ENCODE data around the gene S100Z.
"Not testable (repeated sequence)": the region's sequence is repeated elsewhere in the genome, so short reads cannot be mapped to it uniquely, and the experiment has no call there.

S100Z gene

GRCh38 chr5:76850543-76851145 is 830 bp downstream of the S100Z start:
- no peak for ATAC-seq (replicated peaks)
- H3K27me3 Mint-ChIP-seq, result no peaks in the 10 kb centered on the region
- peaks cover 19 to 26% of the 10 kb centered on the region in 2 donors for H3K4me1 Mint-ChIP-seq
- H3K27ac Mint-ChIP-seq, result peak overlapping the region; percentile 51
- H3K4me3 Mint-ChIP-seq, result no peak overlapping the region
- DNase-seq, result no peak
- H3K9me3 Mint-ChIP-seq, result peaks cover 0 to 1% of the 10 kb centered on the region in 2 donors
- H3K36me3 Mint-ChIP-seq, result peaks cover 2 to 6% of the 10 kb centered on the region in 2 donors

DNA sequence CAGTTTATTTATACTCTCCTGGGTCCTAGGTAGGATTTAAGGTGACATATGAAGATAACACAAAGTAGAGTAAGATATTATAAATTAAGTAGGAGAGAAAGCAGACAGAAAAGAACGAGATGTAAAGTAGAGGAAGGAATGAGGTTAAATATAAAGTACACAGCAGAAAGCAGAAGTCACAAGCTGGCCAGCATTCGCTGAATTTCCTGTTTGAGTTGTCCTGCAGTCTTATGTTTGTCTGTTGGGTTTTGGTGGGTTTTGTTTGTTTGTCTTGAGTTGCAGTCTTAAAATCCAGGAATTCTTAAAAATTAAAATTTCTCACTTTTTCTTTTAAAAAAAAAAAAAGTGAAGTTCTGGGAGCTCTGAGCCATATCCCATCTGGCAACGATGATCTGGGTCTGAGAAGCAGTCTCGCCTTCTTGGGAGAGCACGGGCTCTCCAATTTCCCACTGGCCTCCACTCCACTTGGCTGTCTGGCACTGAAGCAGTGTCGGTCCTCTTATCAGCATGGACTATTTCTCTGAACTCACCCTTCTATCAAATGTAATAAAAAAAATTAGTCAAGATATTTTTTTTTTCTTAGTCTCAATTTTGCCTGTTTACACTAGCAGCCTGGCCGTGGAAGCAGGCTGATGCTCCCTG is 2.0 kb downstream of the S100Z start:
- DNase-seq (no peak), ATAC-seq (replicated peaks) (no peak)
- no peak overlapping the region for H3K4me3 Mint-ChIP-seq
- peaks cover 0 to 2% of the 10 kb centered on the region in 2 donors for H3K9me3 Mint-ChIP-seq
- H3K27me3 Mint-ChIP-seq, result no peaks in the 10 kb centered on the region
- H3K36me3 Mint-ChIP-seq, result peaks cover 2 to 11% of the 10 kb centered on the region in 2 donors
- peaks cover 28 to 38% of the 10 kb centered on the region in 2 donors for H3K4me1 Mint-ChIP-seq
- no peak overlapping the region for H3K27ac Mint-ChIP-seq

- H3K4me3 Mint-ChIP-seq, result no peak overlapping the region
Measured at GRCh38 chr5:76852772-76853171, 3.0 kb downstream of the S100Z start.

DNA sequence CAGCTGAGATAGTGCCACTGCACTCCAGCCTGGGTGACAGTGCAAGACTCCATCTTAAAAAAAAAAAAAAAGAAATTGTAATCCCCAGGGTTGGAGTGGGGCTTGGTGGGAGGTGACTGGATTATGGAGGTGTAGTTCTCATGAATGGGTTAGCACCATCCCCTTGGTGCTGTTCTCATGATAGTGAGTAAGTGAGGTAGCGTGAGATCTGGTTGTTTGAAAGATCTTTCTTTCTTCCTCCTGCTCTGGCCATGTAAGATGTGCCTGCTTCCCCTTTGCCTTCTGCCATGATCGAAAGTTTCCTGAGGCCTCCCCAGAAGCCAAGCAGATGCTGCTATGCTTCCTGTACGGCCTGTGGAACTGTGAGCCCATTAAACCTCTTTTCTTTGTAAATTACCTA is 3.9 kb downstream of the S100Z start:
- H3K4me1 Mint-ChIP-seq, result peaks cover 28 to 40% of the 10 kb centered on the region in 2 donors
- H3K4me3 Mint-ChIP-seq; ATAC-seq (replicated peaks); H3K27me3 Mint-ChIP-seq; H3K27ac Mint-ChIP-seq; H3K9me3 Mint-ChIP-seq; DNase-seq: not testable (repeated sequence)
- H3K36me3 Mint-ChIP-seq, result peaks cover 2 to 11% of the 10 kb centered on the region in 2 donors

More at GRCh38 chr5:76852772-76853171, 3.0 kb downstream of the S100Z start:
- peaks cover 0 to 2% of the 10 kb centered on the region in 2 donors for H3K9me3 Mint-ChIP-seq
- no peaks in the 10 kb centered on the region for H3K27me3 Mint-ChIP-seq
- no peak overlapping the region for H3K27ac Mint-ChIP-seq
- H3K36me3 Mint-ChIP-seq, result peaks cover 2 to 11% of the 10 kb centered on the region in 2 donors
- DNase-seq (no peak), ATAC-seq (replicated peaks) (no peak)
- H3K4me1 Mint-ChIP-seq, result peaks cover 28 to 40% of the 10 kb centered on the region in 2 donors

DNA sequence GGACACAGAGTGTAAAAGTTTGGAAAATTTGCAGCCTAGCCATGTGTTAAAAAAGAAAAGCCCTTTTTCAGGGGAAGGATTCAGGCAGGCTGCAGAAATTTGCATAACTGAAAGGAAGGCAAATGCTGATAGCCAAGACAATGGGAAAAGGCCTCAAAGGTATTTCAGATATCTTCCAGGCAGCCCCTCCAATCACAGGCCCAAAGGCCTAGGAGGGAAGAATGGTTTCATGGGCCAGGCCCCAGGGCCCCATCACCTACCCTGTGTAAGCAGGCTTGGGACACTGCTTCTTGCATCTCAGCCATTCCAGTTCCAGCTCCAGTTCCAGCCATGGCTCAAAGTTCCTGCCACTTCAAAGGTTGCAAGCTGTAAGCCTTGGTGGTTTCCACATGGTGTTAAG is 4.8 kb downstream of the S100Z start:
- ATAC-seq (replicated peaks) (no peak), DNase-seq (no peak)
- H3K36me3 Mint-ChIP-seq, result peaks cover 2 to 11% of the 10 kb centered on the region in 2 donors
- no peak overlapping the region for H3K4me3 Mint-ChIP-seq
- H3K4me1 Mint-ChIP-seq, result peaks cover 28 to 39% of the 10 kb centered on the region in 2 donors
- peaks cover 0 to 2% of the 10 kb centered on the region in 2 donors for H3K9me3 Mint-ChIP-seq
- no peak overlapping the region for H3K27ac Mint-ChIP-seq
- no peaks in the 10 kb centered on the region for H3K27me3 Mint-ChIP-seq

DNA sequence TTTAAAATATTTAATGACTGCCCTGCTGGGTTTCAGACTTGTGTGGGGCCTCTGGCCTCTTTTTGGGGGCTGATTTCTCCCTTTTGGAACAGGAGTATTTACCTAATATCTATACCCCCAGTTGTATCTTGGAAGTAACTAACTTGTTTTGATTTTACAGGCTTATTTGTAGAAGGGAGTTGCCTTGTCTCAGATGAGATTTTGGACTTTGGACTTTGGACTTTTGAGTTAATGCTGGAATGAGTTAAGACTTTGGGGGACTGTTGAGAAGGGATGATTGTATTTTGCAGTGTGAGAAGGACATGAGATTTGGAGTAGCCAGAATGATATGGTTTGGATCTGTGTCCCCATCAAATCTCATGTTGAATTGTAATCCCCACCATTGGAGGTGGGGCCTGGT is 5.7 kb downstream of the S100Z start:
- not testable (repeated sequence) for H3K27me3 Mint-ChIP-seq; H3K9me3 Mint-ChIP-seq; ATAC-seq (replicated peaks); H3K4me3 Mint-ChIP-seq; DNase-seq
- Mint-ChIP-seq H3K36me3 (peaks cover 0 to 11% of the 10 kb centered on the region in 2 donors), H3K4me1 (peaks cover 22 to 32% of the 10 kb centered on the region in 2 donors), H3K27ac (peak overlapping the region; percentile 68)

DNA sequence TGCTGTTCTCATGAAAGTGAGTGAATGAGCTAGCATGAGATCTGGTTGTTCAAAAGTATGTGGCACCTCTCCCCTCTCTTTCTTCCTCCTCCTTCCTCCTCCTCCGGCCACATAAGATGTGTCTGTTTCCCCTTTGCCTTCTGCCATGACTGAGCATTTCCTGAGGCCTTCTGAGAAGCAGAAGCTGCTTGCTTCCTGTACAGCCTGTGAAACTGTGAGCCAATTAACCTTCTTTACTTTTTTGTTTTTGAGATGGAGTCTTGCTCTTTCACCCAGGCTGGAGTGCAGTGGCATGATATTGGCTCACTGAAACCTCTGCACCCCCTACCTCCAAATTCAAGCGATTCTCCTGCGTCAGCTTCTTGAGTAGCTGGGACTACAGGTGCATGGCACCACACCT is 6.1 kb downstream of the S100Z start:
- H3K27ac Mint-ChIP-seq, result peak overlapping the region; percentile 68
- peaks cover 0 to 11% of the 10 kb centered on the region in 2 donors for H3K36me3 Mint-ChIP-seq
- ATAC-seq (replicated peaks) (peak; percentile 82 to 86), DNase-seq (no peak)
- peaks cover 18 to 27% of the 10 kb centered on the region in 2 donors for H3K4me1 Mint-ChIP-seq
- peak overlapping the region in 1 of 2 donors; percentile 2 for H3K4me3 Mint-ChIP-seq
- peaks cover 0 to 2% of the 10 kb centered on the region in 2 donors for H3K9me3 Mint-ChIP-seq
- H3K27me3 Mint-ChIP-seq, result no peaks in the 10 kb centered on the region

GRCh38 chr5:76856800-76857199 is 7.0 kb downstream of the S100Z start:
- DNase-seq; H3K9me3 Mint-ChIP-seq; H3K27me3 Mint-ChIP-seq; ATAC-seq (replicated peaks); H3K27ac Mint-ChIP-seq; H3K4me3 Mint-ChIP-seq: not testable (repeated sequence)
- H3K4me1 Mint-ChIP-seq, result peaks cover 12 to 19% of the 10 kb centered on the region in 2 donors
- H3K36me3 Mint-ChIP-seq, result peaks cover 0 to 11% of the 10 kb centered on the region in 2 donors

DNA sequence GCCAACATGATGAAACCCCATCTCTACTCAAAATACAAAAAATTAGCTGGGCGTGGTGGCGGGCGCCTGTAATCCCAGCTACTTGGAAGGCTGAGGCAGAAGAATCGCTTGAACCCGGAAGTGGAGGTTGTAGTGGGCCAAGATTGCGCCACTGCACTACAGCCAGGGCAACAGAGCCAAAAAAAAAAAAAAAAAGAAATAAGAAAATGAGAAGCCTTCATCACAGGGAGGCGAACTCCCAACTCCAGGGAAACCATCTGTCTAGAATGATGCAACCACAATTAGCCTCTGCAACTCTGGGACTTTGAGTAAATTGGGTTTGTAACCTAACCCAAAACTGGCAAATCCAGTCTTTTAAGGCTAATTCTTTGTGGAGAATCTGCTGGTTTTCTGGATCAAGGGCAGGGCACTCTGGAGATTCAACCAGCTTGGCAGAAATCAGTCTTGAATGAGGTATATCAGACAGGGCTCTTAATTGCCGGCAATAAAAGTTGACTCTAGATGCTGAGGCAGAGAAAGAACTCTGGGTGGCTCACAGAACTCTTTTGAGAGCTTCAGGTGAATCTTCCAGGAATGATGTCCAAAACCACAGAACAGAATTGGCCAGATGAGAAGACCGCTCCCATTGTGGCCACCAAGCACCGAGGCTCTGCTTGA is 9.9 kb downstream of the S100Z start:
- DNase-seq (no peak), ATAC-seq (replicated peaks) (no peak)
- Mint-ChIP-seq H3K27me3 (no peaks in the 10 kb centered on the region), H3K27ac (no peak overlapping the region), H3K9me3 (peaks cover 0 to 2% of the 10 kb centered on the region in 2 donors), H3K4me1 (peaks cover 11 to 19% of the 10 kb centered on the region in 2 donors), H3K4me3 (no peak overlapping the region), H3K36me3 (peaks cover 0 to 7% of the 10 kb centered on the region in 2 donors)

DNA sequence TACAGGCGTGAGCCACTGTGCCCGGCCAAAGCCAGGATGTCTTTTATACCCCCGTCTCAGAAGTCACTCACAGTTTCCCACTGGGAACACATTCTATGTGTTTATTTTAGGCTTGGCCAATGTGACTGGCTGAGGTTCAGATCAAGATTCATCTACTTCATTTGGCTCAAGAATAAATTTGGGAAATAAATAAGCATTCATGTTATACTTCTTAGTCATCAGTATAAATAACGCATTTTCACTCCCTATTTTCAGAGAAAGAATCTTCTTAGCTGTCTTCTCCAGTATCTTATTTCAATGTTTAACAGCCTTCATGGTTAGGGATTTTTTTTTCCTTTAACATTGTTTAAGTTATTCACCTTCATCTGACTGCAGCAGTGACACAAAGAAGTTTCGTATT is 11.8 kb downstream of the S100Z start:
- Mint-ChIP-seq H3K4me3 (no peak overlapping the region), H3K36me3 (no peaks in the 10 kb centered on the region), H3K27me3 (no peaks in the 10 kb centered on the region), H3K27ac (no peak overlapping the region), H3K4me1 (peaks cover 0 to 5% of the 10 kb centered on the region in 2 donors), H3K9me3 (no peaks in the 10 kb centered on the region)
- no peak for ATAC-seq (replicated peaks)
- DNase-seq, result no peak

- Mint-ChIP-seq H3K4me3 (no peak overlapping the region), H3K36me3 (no peaks in the 10 kb centered on the region), H3K27ac (no peak overlapping the region), H3K27me3 (no peaks in the 10 kb centered on the region), H3K9me3 (no peaks in the 10 kb centered on the region), H3K4me1 (no peaks in the 10 kb centered on the region)
- DNase-seq, result no peak
- no peak for ATAC-seq (replicated peaks)
Measured at GRCh38 chr5:76863001-76863400, 13.2 kb downstream of the S100Z start.

GRCh38 chr5:76866503-76866902 is 16.7 kb downstream of the S100Z start:
- DNase-seq, result no peak
- Mint-ChIP-seq H3K27me3 (no peaks in the 10 kb centered on the region), H3K27ac (no peak overlapping the region), H3K9me3 (no peaks in the 10 kb centered on the region), H3K4me3 (no peak overlapping the region), H3K4me1 (no peaks in the 10 kb centered on the region), H3K36me3 (no peaks in the 10 kb centered on the region)
- no peak for ATAC-seq (replicated peaks)

DNA sequence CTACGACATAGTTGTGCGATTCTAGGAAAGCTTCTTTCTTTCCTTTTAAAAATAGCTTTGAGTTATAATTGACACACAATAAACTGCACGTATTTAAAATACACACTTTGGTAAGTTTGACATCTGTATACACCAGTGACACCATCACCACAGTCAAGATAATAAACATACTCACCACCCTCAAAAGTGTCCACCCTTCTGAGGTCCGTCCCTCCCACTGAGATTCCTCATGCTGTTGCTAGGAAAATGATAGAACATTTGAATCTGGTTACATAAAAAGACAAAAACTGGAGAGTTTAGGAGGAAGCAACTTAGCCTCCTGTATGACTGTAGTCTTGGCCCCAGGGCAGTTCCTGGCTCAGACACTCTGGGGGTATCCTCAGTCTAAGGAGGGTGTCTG is 17.2 kb downstream of the S100Z start:
- H3K27ac Mint-ChIP-seq, result peak overlapping the region; percentile 31
- no peak for DNase-seq
- H3K27me3 Mint-ChIP-seq, result no peaks in the 10 kb centered on the region
- H3K36me3 Mint-ChIP-seq, result no peaks in the 10 kb centered on the region
- ATAC-seq (replicated peaks), result no peak
- H3K4me3 Mint-ChIP-seq, result no peak overlapping the region
- no peaks in the 10 kb centered on the region for H3K4me1 Mint-ChIP-seq
- no peaks in the 10 kb centered on the region for H3K9me3 Mint-ChIP-seq

- H3K27ac Mint-ChIP-seq, result no peak overlapping the region
- DNase-seq (peak; percentile 51), ATAC-seq (replicated peaks) (peak; percentile 85)
- no peaks in the 10 kb centered on the region for H3K4me1 Mint-ChIP-seq
- H3K27me3 Mint-ChIP-seq, result no peaks in the 10 kb centered on the region
- H3K4me3 Mint-ChIP-seq, result no peak overlapping the region
- no peaks in the 10 kb centered on the region for H3K9me3 Mint-ChIP-seq
- no peaks in the 10 kb centered on the region for H3K36me3 Mint-ChIP-seq
Measured at GRCh38 chr5:76867827-76868693, 18.2 kb downstream of the S100Z start.
